Spleen (tissue), 11 donors: Measurements from ENCODE around the gene TKFC. TPM values are rescaled to one million over a fixed set of nuclear protein-coding genes. Genes with fewer than 3 reads are reported as not detected.

Experiments used
- DNase-seq: peaks from one replicate; pipeline ENCODE4 v3.0.0-alpha.2; 2020
- H3K27ac ChIP-seq, 8 donors: fragments of 200-600 bp; sonication (generic) in 7 of 8; 1 replicate in 4 of 8; 2 replicates in 4 of 8; pipeline versions ENCODE4 v1.5.0 to v1.8.0; 2016 to 2021; ENCODE audit warnings: inconsistent platforms in 4 of 8, mild to moderate bottlenecking in 4 of 8, moderate library complexity in 1 of 8
- H3K27me3 ChIP-seq, 7 donors: fragments of 200-600 bp; sonication (generic) in 6 of 7; replicated peaks in 1 of 7; 1 replicate in 4 of 7; 2 replicates in 3 of 7; pipeline versions ENCODE4 v1.5.0 to v1.8.0; 2016 to 2021; ENCODE audit warnings: inconsistent platforms in 3 of 7, mild to moderate bottlenecking in 1 of 7
- H3K36me3 ChIP-seq, 6 donors: fragments of 200-600 bp; sonication (generic) in 5 of 6; 1 replicate in 4 of 6; 2 replicates in 2 of 6; pipeline versions ENCODE4 v1.5.0 to v1.8.0; 2016 to 2021; ENCODE audit warnings: inconsistent platforms in 2 of 6
- H3K4me1 ChIP-seq, 6 donors: fragments of 200-600 bp; sonication (generic) in 5 of 6; 1 replicate in 3 of 6; 2 replicates in 3 of 6; pipeline versions ENCODE4 v1.5.0 to v1.8.0; 2016 to 2021; ENCODE audit warnings: inconsistent platforms in 3 of 6
- H3K4me3 ChIP-seq, 8 donors: fragments of 200-600 bp; sonication (generic) in 7 of 8; 1 replicate in 4 of 8; 2 replicates in 4 of 8; pipeline versions ENCODE4 v1.5.0 to v1.8.0; 2016 to 2021; ENCODE audit warnings: inconsistent platforms in 4 of 8, mild to moderate bottlenecking in 4 of 8, moderate library complexity in 2 of 8
- H3K9me3 ChIP-seq, 8 donors: fragments of 200-600 bp; sonication (generic) in 7 of 8; 1 replicate in 4 of 8; 2 replicates in 4 of 8; pipeline versions ENCODE4 v1.5.0 to v1.8.0; 2016 to 2021; ENCODE audit warnings: inconsistent platforms in 4 of 8
- POLR2A ChIP-seq, 3 donors: fragments of 450-650 bp; IDR thresholded peaks; one replicate each; pipeline ENCODE4 v1.5.1; 2017; ENCODE audit warnings: antibody characterized with exemption in 3 of 3, mild to moderate bottlenecking in 1 of 3
- POLR2AphosphoS5 ChIP-seq, 3 donors: sonication (generic); formaldehyde crosslinking; IDR thresholded peaks; one replicate each; pipeline ENCODE4 v1.5.1; 2017; ENCODE audit warnings: antibody characterized with exemption in 3 of 3
- WGBS, 5 donors: extraction: QIAGEN DNeasy Blood & Tissue Kit in 3 of 5; methylation state at CpG; one replicate each; pipeline versions ENCODE4 v1.1.5 to v1.1.7; 2013 to 2018; 5-methylcytosine and 5-hydroxymethylcytosine counted together
- intact Hi-C: fragments of 100-400 bp; cut with DNase I; formaldehyde crosslinking; loops from one replicate; pipeline ENCODE4 v1.15.0; 2023; ENCODE audit warnings: low total_unique reads
- polyA plus RNA-seq, 3 donors: library from polyadenylated mRNA; stranded (reverse); fragments of 200-250 nt; gene quantifications; one replicate each; pipeline ENCODE4 v1.2.1, GENCODE V29; 2013
- total RNA-seq, 7 donors: library from RNA; depleted of rRNA in 3 of 7; stranded (reverse); fragments of >200 nt in 3 of 7; fragmentation: NEBNext Ultra II Directional in 4 of 7; extraction: Animal tissue kit (Norgen Biotek cat#: 25700) in 4 of 7; gene quantifications; one replicate each; pipeline versions ENCODE4 v1.1.0 to v1.2.1, GENCODE V29; 2016 to 2021
- TF ChIP-seq, protein P1 (sequence below), 11 experiments: fragments of 200-600 bp in 7 of 11; fragments of 450-650 bp in 4 of 11; sonication (generic) in 4 of 11; IDR thresholded peaks in 8 of 11; conservative IDR thresholded peaks in 3 of 11; 1 replicate in 7 of 11; 2 replicates in 4 of 11; pipeline versions ENCODE4 v1.4.0 to v1.8.0; 2016 to 2021; ENCODE audit warnings: antibody characterized with exemption in 11 of 11, inconsistent platforms in 4 of 11, mild to moderate bottlenecking in 1 of 11
- donor health status: healthy with polysubstance abuse.
- donor health status: DM: no; HTN: no; CAD: no; lungs with moderate emphysema.
- donor health status: DM: no; HTN: no; CAD: no.
- donor health status: Bipolar disorder and iron deficiency.
- donor health status: healthy.
- donor health status: DM: no; HTN: no; CAD: no.
- donor health status: DM: yes; HTN: yes; CAD: no.

Gene TKFC
- total and polyA plus RNA-seq, 10 donors = 30.6 to 61.5 (median 34.9) TPM

DNA sequence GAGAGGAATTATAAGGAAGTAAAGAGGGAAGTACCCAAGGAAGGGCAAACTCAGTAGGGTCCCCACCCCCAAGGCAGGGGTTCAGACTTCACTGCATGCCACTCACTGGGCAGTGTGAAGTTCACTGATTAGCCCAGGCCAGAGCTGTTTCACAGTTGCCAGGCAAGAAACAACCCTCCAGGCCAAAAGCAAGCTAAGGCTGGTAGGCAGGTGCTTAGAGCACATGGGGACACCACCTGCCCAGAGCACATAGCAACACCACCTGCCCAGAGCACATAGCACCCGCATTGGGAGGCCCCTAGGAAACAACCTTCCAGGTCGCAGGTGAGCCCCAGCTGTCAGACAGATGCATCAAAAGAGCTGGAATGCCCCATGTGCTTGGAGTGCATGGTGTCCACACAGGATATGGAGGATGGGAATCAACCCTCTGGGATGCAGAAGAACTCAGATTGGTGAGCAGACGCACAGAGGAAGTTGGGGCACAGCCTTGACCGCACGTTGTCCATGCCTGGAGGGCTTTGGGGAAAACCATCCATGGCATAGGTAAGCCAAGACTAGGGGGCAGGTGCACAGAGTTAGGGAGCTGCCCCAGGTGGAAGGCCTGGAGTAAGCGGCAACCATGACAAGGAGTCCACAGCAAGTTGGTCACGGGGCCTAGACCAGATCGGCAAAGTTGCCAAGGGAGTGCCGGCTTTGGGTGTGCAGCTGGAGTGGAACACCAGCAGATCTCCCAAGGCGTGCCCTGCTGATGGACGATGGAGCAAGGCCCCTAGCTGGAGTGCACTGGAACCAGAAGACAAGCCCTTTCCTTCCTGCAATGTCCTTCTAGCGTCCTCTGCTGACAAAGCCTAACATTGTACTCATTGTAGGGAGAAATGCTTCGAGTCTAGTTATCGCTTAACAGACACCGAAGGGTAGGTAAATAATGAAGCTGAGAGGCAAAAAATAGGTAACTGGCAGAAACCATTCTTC is 51.5 kb downstream of the TKFC start:
- no peak for TF ChIP-seq POLR2AphosphoS5 (IDR thresholded peaks at IDR 0.05)
- TF ChIP-seq, protein P1, sequence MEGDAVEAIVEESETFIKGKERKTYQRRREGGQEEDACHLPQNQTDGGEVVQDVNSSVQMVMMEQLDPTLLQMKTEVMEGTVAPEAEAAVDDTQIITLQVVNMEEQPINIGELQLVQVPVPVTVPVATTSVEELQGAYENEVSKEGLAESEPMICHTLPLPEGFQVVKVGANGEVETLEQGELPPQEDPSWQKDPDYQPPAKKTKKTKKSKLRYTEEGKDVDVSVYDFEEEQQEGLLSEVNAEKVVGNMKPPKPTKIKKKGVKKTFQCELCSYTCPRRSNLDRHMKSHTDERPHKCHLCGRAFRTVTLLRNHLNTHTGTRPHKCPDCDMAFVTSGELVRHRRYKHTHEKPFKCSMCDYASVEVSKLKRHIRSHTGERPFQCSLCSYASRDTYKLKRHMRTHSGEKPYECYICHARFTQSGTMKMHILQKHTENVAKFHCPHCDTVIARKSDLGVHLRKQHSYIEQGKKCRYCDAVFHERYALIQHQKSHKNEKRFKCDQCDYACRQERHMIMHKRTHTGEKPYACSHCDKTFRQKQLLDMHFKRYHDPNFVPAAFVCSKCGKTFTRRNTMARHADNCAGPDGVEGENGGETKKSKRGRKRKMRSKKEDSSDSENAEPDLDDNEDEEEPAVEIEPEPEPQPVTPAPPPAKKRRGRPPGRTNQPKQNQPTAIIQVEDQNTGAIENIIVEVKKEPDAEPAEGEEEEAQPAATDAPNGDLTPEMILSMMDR (IDR thresholded peaks at IDR 0.05 in 8 of 11, conservative IDR thresholded peaks at IDR 0.05 in 3 of 11) = no peak
- no peak for TF ChIP-seq POLR2A (IDR thresholded peaks at IDR 0.05)
- Histone ChIP-seq H3K4me3 (no peak overlapping the region), H3K4me1 (peaks cover 5 to 16% (median 11%) of the 10 kb centered on the region in 6 donors), H3K9me3 (no peaks in the 10 kb centered on the region), H3K36me3 (no peaks in the 10 kb centered on the region), H3K27ac (no peak overlapping the region), H3K27me3 (no peaks in the 10 kb centered on the region)
- WGBS, 5 donors = 83 to 90% (median 85%) methylated on average over 15 of the region's 15 CpGs
- DNase-seq = no peak
- intact Hi-C loops = loop anchor here (2.0 kb wide), 1 partner anchor 48 kb away; no protein-coding TSS in a partner anchor

DNA sequence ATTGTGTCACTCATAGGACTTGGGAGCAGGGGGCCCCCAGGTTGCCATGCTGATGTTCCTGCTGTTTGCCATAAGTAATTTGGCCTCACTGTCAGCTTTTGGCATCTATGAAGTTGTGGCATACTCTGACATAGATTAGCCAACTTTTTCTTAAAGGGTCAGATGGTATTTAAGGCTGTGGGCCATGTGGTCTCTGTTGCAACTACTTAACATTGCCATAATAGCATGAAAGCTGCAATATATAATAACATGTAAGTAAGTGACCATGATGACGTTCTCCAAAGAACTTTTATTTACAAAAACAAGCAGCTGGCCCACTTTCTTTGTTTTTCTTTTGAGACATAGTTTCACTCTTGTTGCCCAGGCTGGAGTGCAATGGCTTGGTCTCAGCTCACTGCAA is 57.1 kb downstream of the TKFC start:
- WGBS, 5 donors = 59 to 91% (median 62%) methylated on average over 1 of the region's 1 CpG
- Histone ChIP-seq H3K4me3 (no peak overlapping the region), H3K27me3 (no peaks in the 10 kb centered on the region), H3K4me1 (peaks cover 17 to 45% (median 30%) of the 10 kb centered on the region in 6 donors), H3K36me3 (peaks cover 0 to 18% (median 8%) of the 10 kb centered on the region in 6 donors), H3K27ac (no peak overlapping the region), H3K9me3 (no peaks in the 10 kb centered on the region)
- DNase-seq = no peak
- TF ChIP-seq POLR2AphosphoS5 (IDR thresholded peaks at IDR 0.05) = no peak
- TF ChIP-seq, protein P1 (IDR thresholded peaks at IDR 0.05 in 8 of 11, conservative IDR thresholded peaks at IDR 0.05 in 3 of 11) = no peak
- TF ChIP-seq POLR2A (IDR thresholded peaks at IDR 0.05) = no peak
- intact Hi-C loops = no loop called here

DNA sequence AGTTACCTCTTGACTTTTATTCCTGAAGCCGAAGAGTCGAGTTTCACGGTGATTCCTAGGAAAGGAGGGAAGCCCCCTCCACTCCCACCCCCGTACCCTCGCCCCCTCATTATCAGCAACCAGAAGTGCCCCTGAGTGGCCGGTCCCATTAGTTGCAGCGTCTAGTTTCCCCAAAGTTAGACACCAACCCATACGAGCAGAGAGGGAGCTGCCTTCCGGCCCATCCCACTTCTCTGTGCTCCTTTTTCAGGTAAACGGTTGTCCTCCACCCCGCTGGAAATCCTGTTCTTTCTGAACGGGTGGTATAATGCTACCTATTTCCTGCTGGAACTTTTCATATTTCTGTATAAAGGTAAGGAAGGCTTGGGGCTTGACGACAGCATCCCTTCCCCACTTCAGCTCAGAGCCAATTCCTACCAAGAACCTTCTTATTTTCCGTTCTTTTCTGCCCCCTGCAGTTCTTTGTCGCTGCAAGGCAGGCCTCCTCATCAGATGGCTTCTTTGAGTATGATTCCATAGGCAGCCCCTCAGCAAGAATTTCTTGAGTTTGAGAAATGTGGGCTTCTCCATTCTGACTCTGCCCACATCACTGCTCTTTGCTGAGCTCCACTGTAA is 60.1 kb downstream of the TKFC start:
- Histone ChIP-seq H3K27me3 (no peaks in the 10 kb centered on the region), H3K4me1 (peaks cover 11 to 42% (median 21%) of the 10 kb centered on the region in 6 donors), H3K4me3 (peak overlapping the region; percentile 57 to 82 (median 76)), H3K9me3 (no peaks in the 10 kb centered on the region), H3K27ac (peak overlapping the region; percentile 83 to 95 (median 91)), H3K36me3 (peaks cover 0 to 47% (median 25%) of the 10 kb centered on the region in 6 donors)
- 1 to 7% (median 4%) methylated on average over 14 to 15 of the region's 15 CpGs for WGBS, 5 donors
- DNase-seq = no peak
- intact Hi-C loops = no loop called here
- TF ChIP-seq POLR2AphosphoS5 (IDR thresholded peaks at IDR 0.05) = no peak
- TF ChIP-seq, protein P1 (IDR thresholded peaks at IDR 0.05 in 8 of 11, conservative IDR thresholded peaks at IDR 0.05 in 3 of 11) = peak in 2 of 11 experiments; percentile 36 to 44

Other genes with a start within 250 kb of the TKFC start
- gene CD5, start 230.7 kb upstream of the TKFC start, total RNA-seq = 10 to 100 TPM in 6 of 7 donors, 1 to 10 TPM in 1; 9.2 to 27.4 (median 18.3) TPM
- 1 to 10 TPM; 2.7 to 6.3 (median 4.9) TPM for gene CD5, start 230.7 kb upstream of the TKFC start, polyA plus RNA-seq
- 10 to 100 TPM; 15.7 to 32.3 (median 23.5) TPM for gene VPS37C, start 171.8 kb upstream of the TKFC start, total RNA-seq
- 10 to 100 TPM in 1 of 3 donors, 1 to 10 TPM in 2; 6.1 to 15.9 (median 8.9) TPM for gene VPS37C, start 171.8 kb upstream of the TKFC start, polyA plus RNA-seq
- 1 to 10 TPM in 2 of 7 donors, under 1 TPM in 2, not detected in 3; 0.37 to 2.6 (median 1.2) TPM for gene PGA3, start 129.7 kb upstream of the TKFC start, total RNA-seq
- gene PGA3, start 129.7 kb upstream of the TKFC start, polyA plus RNA-seq = under 1 TPM; 0.33 to 0.61 (median 0.54) TPM
- gene PGA4, start 110.9 kb upstream of the TKFC start, total RNA-seq = 10 to 100 TPM in 1 of 7 donors, 1 to 10 TPM in 5, not detected in 1; 1.2 to 12.2 (median 2.3) TPM
- 1 to 10 TPM in 1 of 3 donors, under 1 TPM in 2; 0.36 to 1.6 (median 0.93) TPM for gene PGA4, start 110.9 kb upstream of the TKFC start, polyA plus RNA-seq
- gene PGA5, start 92.1 kb upstream of the TKFC start, total RNA-seq = 1 to 10 TPM in 5 of 7 donors, under 1 TPM in 1, not detected in 1; 0.42 to 3.3 (median 1.7) TPM
- gene PGA5, start 92.1 kb upstream of the TKFC start, polyA plus RNA-seq = under 1 TPM; 0.06 to 0.51 (median 0.46) TPM
- 1 to 10 TPM in 4 of 7 donors, under 1 TPM in 3; 0.23 to 3.2 (median 1.2) TPM for gene VWCE, start 37.9 kb upstream of the TKFC start, total RNA-seq
- 1 to 10 TPM in 2 of 3 donors, under 1 TPM in 1; 0.80 to 1.6 (median 1.2) TPM for gene VWCE, start 37.9 kb upstream of the TKFC start, polyA plus RNA-seq
- 100 to 1,000 TPM; 118 to 157 (median 151) TPM for gene DDB1, start 123 bp upstream of the TKFC start, total RNA-seq
- gene DDB1, start 123 bp upstream of the TKFC start, polyA plus RNA-seq = 10 to 100 TPM; 68.7 to 94.7 (median 83.4) TPM
- gene CYB561A3, start 28.7 kb downstream of the TKFC start, total RNA-seq = 100 to 1,000 TPM in 4 of 7 donors, 10 to 100 TPM in 3; 82.5 to 138 (median 126) TPM
- 10 to 100 TPM; 62.1 to 79.6 (median 64.6) TPM for gene CYB561A3, start 28.7 kb downstream of the TKFC start, polyA plus RNA-seq
- gene TMEM138, start 29.1 kb downstream of the TKFC start, total RNA-seq = 10 to 100 TPM; 26.8 to 52.4 (median 39.0) TPM
- 10 to 100 TPM; 42.3 to 53.9 (median 49.2) TPM for gene TMEM138, start 29.1 kb downstream of the TKFC start, polyA plus RNA-seq
- 10 to 100 TPM; 10.5 to 26.0 (median 17.1) TPM for gene TMEM216, start 59.4 kb downstream of the TKFC start, total RNA-seq
- 10 to 100 TPM; 20.7 to 24.6 (median 20.7) TPM for gene TMEM216, start 59.4 kb downstream of the TKFC start, polyA plus RNA-seq
- 10 to 100 TPM; 60.3 to 94.3 (median 85.5) TPM for gene CPSF7, start 96.7 kb downstream of the TKFC start, total RNA-seq
- 10 to 100 TPM; 30.0 to 44.6 (median 35.3) TPM for gene CPSF7, start 96.7 kb downstream of the TKFC start, polyA plus RNA-seq
- gene SDHAF2, start 96.9 kb downstream of the TKFC start, total RNA-seq = 10 to 100 TPM; 39.8 to 74.2 (median 50.0) TPM
- 10 to 100 TPM; 50.4 to 73.0 (median 56.8) TPM for gene SDHAF2, start 96.9 kb downstream of the TKFC start, polyA plus RNA-seq
- gene LRRC10B, start 175.5 kb downstream of the TKFC start, total RNA-seq = under 1 TPM in 3 of 7 donors, not detected in 4; 0.27 to 0.37 (median 0.35) TPM
- under 1 TPM; 0.28 to 0.82 (median 0.32) TPM for gene LRRC10B, start 175.5 kb downstream of the TKFC start, polyA plus RNA-seq
- gene SYT7, start 247.8 kb downstream of the TKFC start, total RNA-seq = 1 to 10 TPM; 1.1 to 5.3 (median 3.3) TPM
- under 1 TPM; 0.14 to 0.48 (median 0.43) TPM for gene SYT7, start 247.8 kb downstream of the TKFC start, polyA plus RNA-seq